Common myeloid progenitor, CD34-positive (primary cell): ENCODE measurements around the gene FERMT2.

Source experiments
- CTCF ChIA-PET: fragments of 350-600 bp; sonication (Branson Sonifier 250); formaldehyde crosslinking; loops from one replicate; lab custom pipeline; 2021; ENCODE audit warnings: antibody characterized with exemption; lab: Charles Lee
- POLR2A ChIA-PET: fragments of 350-600 bp; sonication (Branson Sonifier 250); formaldehyde crosslinking; loops from one replicate; lab custom pipeline; 2021; ENCODE audit warnings: antibody characterized with exemption; lab: Charles Lee
- DNase-seq, 3 donors: peaks; one replicate each; pipeline versions ENCODE4 v3.0.0 to v3.0.0-alpha.2; 2013
- H3K27ac ChIP-seq, 2 experiments: 1 replicate in 1 of 2; 2 replicates in 1 of 2; pipeline ENCODE4 v1.7.0; 2013; ENCODE audit warnings: inconsistent platforms in 2 of 2, low read length in 2 of 2, mild to moderate bottlenecking in 2 of 2, low read depth in 1 of 2, moderate library complexity in 1 of 2; ENCODE audit not compliant: severe bottlenecking in 2 of 2, insufficient read depth in 1 of 2, poor library complexity in 1 of 2
- H3K27me3 ChIP-seq, 5 experiments: replicated peaks in 2 of 5; 1 replicate in 3 of 5; 2 replicates in 2 of 5; pipeline versions ENCODE4 v1.6.1 to v1.7.0; 2013; ENCODE audit warnings: low read length in 4 of 5, mild to moderate bottlenecking in 2 of 5, moderate library complexity in 2 of 5, inconsistent platforms in 1 of 5; ENCODE audit not compliant: insufficient read depth in 5 of 5, control insufficient read depth in 4 of 5
- H3K36me3 ChIP-seq, 4 experiments: 1 replicate in 2 of 4; 2 replicates in 2 of 4; pipeline versions ENCODE4 v1.6.1 to v1.7.0; 2013; ENCODE audit warnings: low read length in 3 of 4, control low read depth in 1 of 4, mild to moderate bottlenecking in 1 of 4; ENCODE audit not compliant: control insufficient read depth in 4 of 4, insufficient read depth in 4 of 4
- H3K4me1 ChIP-seq, 4 experiments: 1 replicate in 3 of 4; 2 replicates in 1 of 4; pipeline versions ENCODE4 v1.6.1 to v1.7.1; 2013; ENCODE audit warnings: low read length in 3 of 4, mild to moderate bottlenecking in 3 of 4, control low read depth in 1 of 4, inconsistent platforms in 1 of 4, moderate library complexity in 1 of 4; ENCODE audit not compliant: control insufficient read depth in 4 of 4, insufficient read depth in 4 of 4; ENCODE audit errors: control extremely low read depth in 1 of 4
- H3K4me3 ChIP-seq, 7 experiments: 1 replicate in 4 of 7; 2 replicates in 3 of 7; pipeline versions ENCODE4 v1.5.1 to v1.7.0; 2013; ENCODE audit warnings: mild to moderate bottlenecking in 7 of 7, low read length in 6 of 7, moderate library complexity in 6 of 7, inconsistent platforms in 2 of 7, low read depth in 2 of 7, control low read depth in 1 of 7; ENCODE audit not compliant: insufficient read depth in 4 of 7, control insufficient read depth in 1 of 7; ENCODE audit errors: extremely low read depth in 1 of 7
- H3K9me3 ChIP-seq, 5 experiments: 1 replicate in 4 of 5; 2 replicates in 1 of 5; pipeline versions ENCODE4 v1.6.1 to v1.7.1; 2013; ENCODE audit warnings: low read length in 4 of 5, mild to moderate bottlenecking in 2 of 5, inconsistent platforms in 1 of 5, low read depth in 1 of 5, moderate library complexity in 1 of 5; ENCODE audit not compliant: control insufficient read depth in 4 of 5, insufficient read depth in 2 of 5; ENCODE audit errors: control extremely low read depth in 1 of 5
- WGBS: methylation state at CpG from one replicate; pipeline ENCODE4 v1.1.5; 2013; ENCODE audit not compliant: insufficient coverage; 5-methylcytosine and 5-hydroxymethylcytosine counted together

Gene FERMT2

GRCh38 chr14:52878469-52878868, 72.4 kb downstream of the FERMT2 start:
- WGBS, result no CpG with 5 or more reads among the region's 3 CpGs
- ChIA-PET POLR2A (no interaction called here), CTCF (no interaction called here)
- no peaks in the 10 kb centered on the region for H3K36me3 ChIP-seq
- H3K9me3 ChIP-seq, result no peaks in the 10 kb centered on the region
- DNase-seq, result no peak
- H3K4me3 ChIP-seq, result no peak overlapping the region
- peaks cover 0 to 7% (median under 1%) of the 10 kb centered on the region in 4 experiments for H3K4me1 ChIP-seq
- H3K27me3 ChIP-seq, result no peaks in the 10 kb centered on the region
- no peak overlapping the region for H3K27ac ChIP-seq

GRCh38 chr14:52877628-52878027, 73.2 kb downstream of the FERMT2 start:
- H3K27ac ChIP-seq, result no peak overlapping the region
- H3K36me3 ChIP-seq, result no peaks in the 10 kb centered on the region
- ChIA-PET CTCF (no interaction called here), POLR2A (no interaction called here)
- no peak for DNase-seq
- H3K27me3 ChIP-seq, result no peaks in the 10 kb centered on the region
- WGBS, result no CpG with 5 or more reads among the region's 2 CpGs
- H3K9me3 ChIP-seq, result no peaks in the 10 kb centered on the region
- H3K4me3 ChIP-seq, result no peak overlapping the region
- peaks cover 0 to 7% (median under 1%) of the 10 kb centered on the region in 4 experiments for H3K4me1 ChIP-seq

GRCh38 chr14:52876806-52877205, 74.0 kb downstream of the FERMT2 start:
- ChIA-PET CTCF (no interaction called here), POLR2A (no interaction called here)
- no peak overlapping the region for H3K27ac ChIP-seq
- H3K36me3 ChIP-seq, result no peaks in the 10 kb centered on the region
- H3K9me3 ChIP-seq, result no peaks in the 10 kb centered on the region
- H3K4me1 ChIP-seq, result peaks cover 0 to 7% (median under 1%) of the 10 kb centered on the region in 4 experiments
- no CpG with 5 or more reads among the region's 2 CpGs for WGBS
- H3K27me3 ChIP-seq, result no peaks in the 10 kb centered on the region
- H3K4me3 ChIP-seq, result no peak overlapping the region
- DNase-seq, result no peak

GRCh38 chr14:52876311-52876710, 74.5 kb downstream of the FERMT2 start:
- H3K4me3 ChIP-seq, result no peak overlapping the region
- DNase-seq, result no peak
- H3K9me3 ChIP-seq, result no peaks in the 10 kb centered on the region
- H3K36me3 ChIP-seq, result no peaks in the 10 kb centered on the region
- H3K4me1 ChIP-seq, result peaks cover 0 to 7% (median under 1%) of the 10 kb centered on the region in 4 experiments
- POLR2A ChIA-PET, result no interaction called here
- H3K27ac ChIP-seq, result no peak overlapping the region
- CTCF ChIA-PET, result no interaction called here
- WGBS, result 100% methylated on average over 1 of the region's 1 CpG
- no peaks in the 10 kb centered on the region for H3K27me3 ChIP-seq

- Histone ChIP-seq H3K9me3 (no peaks in the 10 kb centered on the region), H3K36me3 (no peaks in the 10 kb centered on the region), H3K27ac (no peak overlapping the region), H3K4me3 (no peak overlapping the region), H3K27me3 (no peaks in the 10 kb centered on the region), H3K4me1 (peaks cover 0 to 7% (median under 1%) of the 10 kb centered on the region in 4 experiments)
- ChIA-PET POLR2A (no interaction called here), CTCF (no interaction called here)
- DNase-seq, result no peak
- 100% methylated on average over 1 of the region's 4 CpGs for WGBS
Measured at GRCh38 chr14:52875707-52876106, 75.1 kb downstream of the FERMT2 start.

- POLR2A ChIA-PET, result no interaction called here
- DNase-seq, result no peak
- H3K27ac ChIP-seq, result no peak overlapping the region
- H3K9me3 ChIP-seq, result no peaks in the 10 kb centered on the region
- H3K27me3 ChIP-seq, result no peaks in the 10 kb centered on the region
- no CpG with 5 or more reads among the region's 1 CpG for WGBS
- peaks cover 0 to 7% (median under 1%) of the 10 kb centered on the region in 4 experiments for H3K4me1 ChIP-seq
- CTCF ChIA-PET, result no interaction called here
- H3K36me3 ChIP-seq, result no peaks in the 10 kb centered on the region
- no peak overlapping the region for H3K4me3 ChIP-seq
Measured at GRCh38 chr14:52874389-52874788, 76.5 kb downstream of the FERMT2 start.

- Histone ChIP-seq H3K27ac (no peak overlapping the region), H3K36me3 (no peaks in the 10 kb centered on the region), H3K4me1 (peaks cover 0 to 7% (median under 1%) of the 10 kb centered on the region in 4 experiments), H3K9me3 (no peaks in the 10 kb centered on the region), H3K4me3 (no peak overlapping the region), H3K27me3 (no peaks in the 10 kb centered on the region)
- ChIA-PET POLR2A (no interaction called here), CTCF (no interaction called here)
- WGBS, result 96% methylated on average over 3 of the region's 7 CpGs
- no peak for DNase-seq
Measured at GRCh38 chr14:52873694-52874093, 77.2 kb downstream of the FERMT2 start.
